IgD-negative memory B cell (primary cell): Measurements from ENCODE around the gene MARCHF3. TPM values are rescaled to one million over a fixed set of nuclear protein-coding genes. Genes with fewer than 3 reads are reported as not detected.
"Not testable (repeated sequence)": the region's sequence is repeated elsewhere in the genome, so short reads cannot be mapped to it uniquely, and the experiment has no call there.

Experiments
- H3K27ac Mint-ChIP-seq, 3 donors: one replicate each; pipeline ENCODE4 v1.8.0; 2020 to 2022; ENCODE audit warnings: mild to moderate bottlenecking in 3 of 3, mixed read lengths in 3 of 3, moderate library complexity in 1 of 3
- H3K27me3 Mint-ChIP-seq: one replicate; pipeline ENCODE4 v1.8.0; 2021; ENCODE audit warnings: mixed read lengths
- H3K36me3 Mint-ChIP-seq: one replicate; pipeline ENCODE4 v1.8.0; 2020; ENCODE audit warnings: mild to moderate bottlenecking, mixed read lengths
- H3K4me1 Mint-ChIP-seq, 3 donors: one replicate each; pipeline ENCODE4 v1.8.0; 2020 to 2022; ENCODE audit warnings: mixed read lengths in 3 of 3, mild to moderate bottlenecking in 1 of 3
- H3K4me3 Mint-ChIP-seq, 4 donors: one replicate each; pipeline ENCODE4 v1.8.0; 2020 to 2022; ENCODE audit warnings: mild to moderate bottlenecking in 4 of 4, mixed read lengths in 4 of 4, moderate library complexity in 3 of 4
- H3K9me3 Mint-ChIP-seq, 3 donors: one replicate each; pipeline ENCODE4 v1.8.0; 2020 to 2021; ENCODE audit warnings: mixed read lengths in 3 of 3, mild to moderate bottlenecking in 1 of 3
- polyA plus RNA-seq: library from polyadenylated mRNA; unstranded; fragments of 300-500 nt; fragmentation: Illumina TruSeq; gene quantifications from one replicate; pipeline ENCODE4 v1.2.3, GENCODE V29; 2021

The MARCHF3 gene
- polyA plus RNA-seq, 1 donor from 2014 or later = 31.7 TPM

DNA sequence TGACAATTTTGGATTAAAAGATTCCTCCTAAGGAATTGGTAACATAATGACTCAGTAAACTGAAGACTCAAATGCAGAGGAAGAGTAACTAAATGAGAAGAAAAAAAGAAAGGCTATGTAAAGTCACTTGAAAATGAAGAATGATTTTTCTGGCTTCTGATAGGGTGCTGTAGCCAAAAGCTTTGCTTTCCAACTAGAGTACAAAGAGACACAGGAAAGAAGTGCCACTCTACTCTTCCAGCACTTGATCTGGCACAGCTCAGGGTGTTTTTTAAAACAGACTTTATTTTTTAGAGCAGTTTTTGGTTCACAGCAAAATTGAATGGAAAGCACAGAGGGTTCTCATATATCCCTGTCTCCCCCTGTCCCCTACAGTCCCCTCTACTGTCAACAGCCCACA lies 130.9 kb downstream of the MARCHF3 start:
- H3K9me3 Mint-ChIP-seq = no peaks in the 10 kb centered on the region
- H3K4me3 Mint-ChIP-seq = no peak overlapping the region
- H3K27ac Mint-ChIP-seq = no peak overlapping the region
- no peaks in the 10 kb centered on the region for H3K27me3 Mint-ChIP-seq
- no peaks in the 10 kb centered on the region for H3K4me1 Mint-ChIP-seq
- H3K36me3 Mint-ChIP-seq = peaks cover 12% of the 10 kb centered on the region

DNA sequence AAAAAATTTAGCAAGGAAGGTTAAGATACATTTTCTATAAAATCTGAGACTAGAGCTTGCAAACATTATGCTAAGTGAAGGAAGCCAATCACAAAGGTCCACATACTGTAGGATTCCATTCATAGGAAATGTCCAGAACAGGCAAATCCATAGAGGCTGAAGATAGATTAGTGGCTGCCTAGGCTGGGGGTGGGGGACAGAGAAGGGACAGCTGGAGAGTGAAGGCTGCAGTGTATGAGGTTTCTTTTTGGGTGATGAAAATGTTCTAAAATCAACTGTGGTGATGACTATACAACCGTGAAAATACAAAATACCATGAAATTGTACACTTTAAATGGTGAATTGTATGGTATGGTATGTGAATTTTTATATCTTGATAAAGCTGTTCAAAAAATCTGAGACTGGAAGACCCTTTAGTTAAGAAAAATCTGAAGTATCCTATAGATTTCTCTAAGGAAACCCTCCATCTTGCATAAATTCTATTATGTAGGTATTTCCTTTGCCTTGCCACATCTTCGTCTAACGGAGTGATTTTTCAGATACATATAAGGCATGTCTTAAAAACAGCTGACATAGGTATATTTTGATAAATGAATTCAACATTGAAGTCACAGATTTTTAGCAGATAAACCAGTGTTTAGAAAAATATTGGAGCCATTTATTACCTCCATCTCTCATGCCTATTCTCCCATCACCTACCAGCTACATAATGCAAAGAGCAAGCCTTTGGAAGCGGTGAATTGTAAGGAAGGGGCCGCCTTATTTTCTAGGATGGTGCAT lies 132.3 kb downstream of the MARCHF3 start:
- Mint-ChIP-seq H3K9me3 (no peaks in the 10 kb centered on the region), H3K27ac (no peak overlapping the region), H3K4me3 (no peak overlapping the region), H3K27me3 (no peaks in the 10 kb centered on the region), H3K36me3 (peaks cover 12% of the 10 kb centered on the region), H3K4me1 (no peaks in the 10 kb centered on the region)

DNA sequence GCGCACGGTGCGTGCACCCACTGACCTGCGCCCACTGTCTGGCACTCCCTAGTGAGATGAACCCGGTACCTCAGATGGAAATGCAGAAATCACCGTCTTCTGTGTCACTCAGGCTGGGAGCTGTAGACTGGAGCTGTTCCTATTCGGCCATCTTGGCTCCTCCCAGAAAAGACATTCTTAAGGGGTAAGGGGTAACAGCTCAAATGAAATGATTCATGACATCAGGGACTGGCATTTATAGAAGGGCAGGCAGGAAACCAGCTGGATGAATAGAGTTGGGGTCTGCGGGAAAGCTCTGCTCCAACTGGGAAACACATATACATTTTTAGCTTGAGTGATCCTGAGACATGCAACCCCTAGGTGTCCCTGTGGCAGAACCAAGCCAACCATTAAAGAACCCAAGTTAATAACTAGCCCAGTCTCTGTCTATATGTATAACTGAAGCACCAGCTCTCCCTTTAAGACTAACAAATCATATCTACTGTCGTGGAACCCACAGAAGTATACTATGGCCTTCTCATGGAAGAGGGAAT lies 134.1 kb downstream of the MARCHF3 start:
- H3K27me3 Mint-ChIP-seq = no peaks in the 10 kb centered on the region
- H3K4me1 Mint-ChIP-seq = no peaks in the 10 kb centered on the region
- peak overlapping the region in 1 of 3 donors; percentile 62 for H3K27ac Mint-ChIP-seq
- peak overlapping the region in 1 of 4 donors; percentile 17 for H3K4me3 Mint-ChIP-seq
- no peaks in the 10 kb centered on the region for H3K9me3 Mint-ChIP-seq
- peaks cover 11% of the 10 kb centered on the region for H3K36me3 Mint-ChIP-seq

DNA sequence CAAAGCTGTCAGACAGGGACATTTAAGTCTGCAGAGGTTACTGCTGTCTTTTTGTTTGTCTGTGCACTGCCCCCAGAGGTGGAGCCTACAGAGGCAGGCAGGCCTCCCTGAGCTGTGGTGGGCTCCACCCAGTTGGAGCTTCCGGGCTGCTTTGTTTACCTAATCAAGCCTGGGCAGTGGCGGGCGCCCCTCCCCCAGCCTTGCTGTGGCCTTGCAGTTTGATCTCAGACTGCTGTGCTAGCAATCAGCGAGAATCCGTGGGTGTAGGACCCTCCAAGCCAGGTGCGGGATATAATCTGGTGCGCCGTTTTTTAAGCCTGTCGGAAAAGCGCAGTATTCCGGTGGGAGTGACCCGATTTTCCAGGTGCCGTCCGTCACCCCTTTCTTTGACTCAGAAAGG lies 134.6 kb downstream of the MARCHF3 start:
- H3K27ac Mint-ChIP-seq, H3K9me3 Mint-ChIP-seq, H3K4me1 Mint-ChIP-seq, H3K27me3 Mint-ChIP-seq: not testable (repeated sequence)
- Mint-ChIP-seq H3K36me3 (peaks cover 11% of the 10 kb centered on the region), H3K4me3 (peak overlapping the region in 2 of 4 donors; percentile 17 to 55)

DNA sequence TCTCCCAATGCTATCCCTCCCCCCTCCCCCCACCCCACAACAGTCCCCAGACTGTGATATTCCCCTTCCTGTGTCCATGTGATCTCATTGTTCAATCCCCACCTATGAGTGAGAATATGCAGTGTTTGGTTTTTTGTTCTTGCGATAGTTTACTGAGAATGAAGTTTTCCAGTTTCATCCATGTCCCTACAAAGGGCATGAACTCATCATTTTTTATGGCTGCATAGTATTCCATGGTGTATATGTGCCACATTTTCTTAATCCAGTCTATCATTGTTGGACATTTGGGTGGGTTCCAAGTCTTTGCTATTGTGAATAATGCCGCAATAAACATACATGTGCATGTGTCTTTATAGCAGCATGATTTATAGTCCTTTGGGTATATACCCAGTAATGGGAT lies 139.9 kb downstream of the MARCHF3 start:
- H3K36me3 Mint-ChIP-seq, H3K4me1 Mint-ChIP-seq, H3K4me3 Mint-ChIP-seq, H3K27ac Mint-ChIP-seq, H3K27me3 Mint-ChIP-seq, H3K9me3 Mint-ChIP-seq: not testable (repeated sequence)

DNA sequence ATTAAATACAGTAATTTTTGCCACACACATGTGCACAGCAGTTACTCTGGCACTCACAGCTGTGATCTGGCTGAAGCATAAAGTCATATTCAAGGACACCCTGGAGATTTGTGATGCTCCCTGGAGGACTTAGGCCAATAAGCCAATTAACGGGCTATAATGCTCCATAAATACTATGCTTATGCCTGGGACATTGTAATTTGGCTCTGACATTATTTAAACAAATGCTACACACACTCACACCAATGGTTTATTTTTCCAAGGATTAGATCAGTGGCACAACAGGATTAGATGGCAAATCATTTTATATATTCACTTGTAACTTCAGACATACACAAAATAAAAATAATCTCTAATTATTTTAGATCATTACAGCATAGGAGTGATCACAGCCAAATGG lies 142.2 kb downstream of the MARCHF3 start:
- Mint-ChIP-seq H3K36me3 (peaks cover 3% of the 10 kb centered on the region), H3K27me3 (no peaks in the 10 kb centered on the region), H3K9me3 (no peaks in the 10 kb centered on the region), H3K4me1 (peaks cover 0 to 1% (median 1%) of the 10 kb centered on the region in 3 donors), H3K27ac (no peak overlapping the region), H3K4me3 (no peak overlapping the region)

DNA sequence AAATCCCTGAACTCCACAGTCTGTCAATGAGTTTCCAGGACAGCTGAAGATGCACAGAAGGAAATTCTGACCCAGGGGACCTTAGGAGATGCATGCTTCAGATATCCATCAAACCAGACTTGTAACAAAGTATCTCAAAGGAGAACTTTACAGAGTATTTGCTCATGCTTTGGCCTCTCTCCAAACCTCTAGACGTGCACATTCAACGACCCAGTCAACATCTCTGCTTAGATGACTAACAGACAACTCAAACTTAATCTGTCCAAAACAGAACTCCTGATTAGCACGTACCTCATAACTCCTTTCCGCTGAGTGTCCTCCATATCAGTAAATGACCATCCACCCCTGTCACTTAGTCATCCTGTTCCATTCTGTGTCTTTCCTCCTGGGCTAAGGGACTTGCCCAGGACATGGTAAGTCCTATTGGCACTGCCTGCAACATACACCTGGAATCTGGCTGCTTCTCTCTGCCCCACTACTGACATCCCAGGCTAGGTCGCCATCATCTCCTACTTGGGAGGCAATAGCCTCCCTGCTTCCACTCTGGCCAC lies 146.0 kb downstream of the MARCHF3 start:
- Mint-ChIP-seq H3K27me3 (no peaks in the 10 kb centered on the region), H3K4me3 (no peak overlapping the region), H3K9me3 (no peaks in the 10 kb centered on the region), H3K27ac (peak overlapping the region in 1 of 3 donors; percentile 34), H3K4me1 (peaks cover 0 to 1% (median 1%) of the 10 kb centered on the region in 3 donors), H3K36me3 (peaks cover 5% of the 10 kb centered on the region)

DNA sequence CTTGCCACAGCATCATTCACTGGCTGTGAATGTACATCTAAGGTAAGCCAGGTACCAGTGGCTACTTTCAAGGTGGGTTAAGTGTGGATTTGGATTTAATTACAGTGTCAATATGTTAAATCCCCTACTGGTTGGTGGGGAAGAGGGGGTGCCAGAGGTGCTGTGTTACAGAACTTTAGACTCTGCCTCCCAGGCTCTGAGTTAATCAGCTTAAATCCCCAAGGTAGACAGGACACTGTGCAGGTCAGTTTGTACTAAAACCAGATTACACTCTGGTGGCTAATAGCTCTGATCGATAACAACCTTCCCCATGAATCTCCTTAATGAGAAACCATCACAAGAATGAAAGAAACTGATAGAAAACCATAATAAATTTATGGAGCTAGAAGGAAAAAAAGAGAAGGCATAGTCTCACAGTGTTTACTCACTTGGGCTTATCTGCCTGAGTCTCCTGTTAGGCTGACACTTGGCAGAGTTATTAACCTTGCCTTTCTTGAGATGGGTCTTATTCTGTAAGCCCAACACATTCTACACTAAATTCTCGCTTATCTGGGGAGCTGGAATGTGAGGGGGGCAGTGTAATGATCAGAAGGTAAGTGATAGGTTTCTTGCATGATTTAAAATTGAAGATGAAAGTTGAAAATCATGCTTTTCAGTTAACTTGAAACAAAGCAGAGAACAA lies 146.7 kb downstream of the MARCHF3 start:
- peak overlapping the region in 2 of 3 donors; percentile 7 to 34 for H3K27ac Mint-ChIP-seq
- H3K4me3 Mint-ChIP-seq = no peak overlapping the region
- H3K9me3 Mint-ChIP-seq = no peaks in the 10 kb centered on the region
- H3K27me3 Mint-ChIP-seq = no peaks in the 10 kb centered on the region
- H3K4me1 Mint-ChIP-seq = peaks cover 0 to 1% (median 1%) of the 10 kb centered on the region in 3 donors
- peaks cover 5% of the 10 kb centered on the region for H3K36me3 Mint-ChIP-seq

DNA sequence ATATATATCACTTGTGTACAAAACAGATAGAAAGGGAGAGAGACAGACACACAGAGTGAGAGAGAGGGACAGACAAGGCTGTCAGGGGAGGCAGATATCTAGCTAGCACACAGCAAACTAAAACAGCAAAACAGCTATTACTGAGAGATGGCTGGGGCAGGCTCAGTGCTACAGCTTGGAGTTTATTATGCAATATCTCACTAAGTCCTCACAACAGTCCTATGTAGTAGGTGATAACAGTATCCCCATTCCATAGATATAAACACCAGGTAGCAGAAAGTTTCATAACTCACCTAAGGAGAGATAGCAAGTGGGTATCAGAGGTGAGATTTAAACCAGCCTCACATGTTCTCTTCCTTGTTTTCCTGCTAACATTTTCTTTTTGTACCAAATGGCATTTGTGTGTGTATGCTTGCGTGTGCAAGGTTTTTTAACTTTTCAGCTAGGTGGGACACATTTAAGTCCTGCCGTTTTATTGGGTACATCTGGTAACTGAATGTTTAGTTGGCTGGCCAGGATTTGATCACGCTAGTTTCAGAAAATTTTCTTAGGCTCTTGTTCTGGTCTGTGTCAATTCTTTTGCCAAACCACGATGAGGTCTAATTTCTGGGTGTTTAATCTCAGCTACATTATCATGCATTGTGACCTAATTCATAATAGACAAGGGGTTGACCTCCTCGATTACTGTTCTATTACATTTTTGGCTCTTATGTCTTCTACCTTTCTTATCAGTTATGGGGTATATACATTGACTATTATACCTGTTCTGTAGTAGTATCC lies 148.3 kb downstream of the MARCHF3 start:
- Mint-ChIP-seq H3K36me3 (peaks cover 10% of the 10 kb centered on the region), H3K4me1 (peaks cover 0 to 1% (median 1%) of the 10 kb centered on the region in 3 donors), H3K27ac (peak overlapping the region in 1 of 3 donors; percentile 7), H3K9me3 (no peaks in the 10 kb centered on the region), H3K4me3 (no peak overlapping the region), H3K27me3 (no peaks in the 10 kb centered on the region)

DNA sequence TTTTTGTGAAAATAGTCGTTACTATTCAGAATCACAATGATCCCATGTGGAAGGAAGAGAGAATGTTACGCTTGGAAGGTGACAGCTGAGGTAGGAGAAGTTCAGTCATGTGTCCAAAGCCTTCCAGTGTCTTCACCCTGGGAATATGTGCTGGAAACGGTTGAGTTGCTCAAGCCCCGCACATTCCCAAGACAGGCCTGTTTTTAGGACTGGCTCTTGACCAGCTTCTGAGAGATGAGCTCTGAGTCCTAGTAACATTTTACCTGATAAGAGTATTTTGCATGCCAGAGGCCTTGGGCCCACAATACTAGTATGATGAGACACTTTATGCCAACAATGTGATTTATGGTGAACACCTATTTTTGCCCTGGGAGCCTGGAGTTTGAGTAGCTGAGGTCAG lies 151.7 kb downstream of the MARCHF3 start:
- H3K4me3 Mint-ChIP-seq = no peak overlapping the region
- H3K27me3 Mint-ChIP-seq = no peaks in the 10 kb centered on the region
- H3K9me3 Mint-ChIP-seq = no peaks in the 10 kb centered on the region
- H3K4me1 Mint-ChIP-seq = no peaks in the 10 kb centered on the region
- peaks cover 11% of the 10 kb centered on the region for H3K36me3 Mint-ChIP-seq
- H3K27ac Mint-ChIP-seq = no peak overlapping the region

DNA sequence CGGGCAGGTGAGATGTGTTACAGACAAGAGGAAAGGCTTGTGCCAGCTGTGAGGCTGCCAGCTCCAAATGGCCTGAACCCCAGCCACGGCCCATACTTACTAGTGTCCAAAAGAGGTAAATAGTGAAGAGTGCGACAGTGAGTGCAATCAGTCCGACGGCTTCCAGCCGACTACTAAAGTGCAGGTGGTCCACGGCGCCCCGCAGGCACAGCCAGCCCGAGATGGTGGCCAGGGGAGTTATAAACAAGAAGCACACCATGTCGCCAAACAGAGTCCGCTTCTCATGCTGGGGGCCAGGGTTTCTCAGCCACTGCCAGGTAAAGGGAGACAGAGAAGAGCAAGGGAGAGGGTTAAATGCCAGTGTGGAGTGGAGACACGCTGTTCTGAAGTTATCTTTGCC lies 152.3 kb downstream of the MARCHF3 start:
- no peaks in the 10 kb centered on the region for H3K4me1 Mint-ChIP-seq
- no peaks in the 10 kb centered on the region for H3K27me3 Mint-ChIP-seq
- no peaks in the 10 kb centered on the region for H3K9me3 Mint-ChIP-seq
- H3K27ac Mint-ChIP-seq = no peak overlapping the region
- H3K4me3 Mint-ChIP-seq = no peak overlapping the region
- H3K36me3 Mint-ChIP-seq = peaks cover 11% of the 10 kb centered on the region

DNA sequence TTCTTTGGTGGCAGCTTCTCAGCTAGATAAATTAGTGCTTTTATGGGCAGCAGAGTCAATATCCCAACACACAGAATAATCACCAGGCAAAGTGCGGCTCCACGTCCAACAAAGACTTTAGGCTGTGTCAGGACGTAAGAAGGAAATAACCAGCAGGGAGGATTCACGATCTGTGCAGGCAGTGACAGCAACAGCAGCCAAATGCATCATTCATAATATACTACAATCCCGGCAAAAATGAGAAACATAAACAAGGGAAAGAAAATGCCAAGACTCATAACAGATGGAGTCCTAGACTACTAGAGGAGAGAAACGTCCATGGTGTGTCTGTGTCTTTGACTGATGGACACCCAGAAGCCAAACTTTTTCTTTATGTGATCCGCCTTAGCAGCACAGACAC lies 152.8 kb downstream of the MARCHF3 start:
- Mint-ChIP-seq H3K27ac (no peak overlapping the region), H3K36me3 (peaks cover 11% of the 10 kb centered on the region), H3K9me3 (no peaks in the 10 kb centered on the region), H3K27me3 (no peaks in the 10 kb centered on the region), H3K4me1 (no peaks in the 10 kb centered on the region), H3K4me3 (no peak overlapping the region)

DNA sequence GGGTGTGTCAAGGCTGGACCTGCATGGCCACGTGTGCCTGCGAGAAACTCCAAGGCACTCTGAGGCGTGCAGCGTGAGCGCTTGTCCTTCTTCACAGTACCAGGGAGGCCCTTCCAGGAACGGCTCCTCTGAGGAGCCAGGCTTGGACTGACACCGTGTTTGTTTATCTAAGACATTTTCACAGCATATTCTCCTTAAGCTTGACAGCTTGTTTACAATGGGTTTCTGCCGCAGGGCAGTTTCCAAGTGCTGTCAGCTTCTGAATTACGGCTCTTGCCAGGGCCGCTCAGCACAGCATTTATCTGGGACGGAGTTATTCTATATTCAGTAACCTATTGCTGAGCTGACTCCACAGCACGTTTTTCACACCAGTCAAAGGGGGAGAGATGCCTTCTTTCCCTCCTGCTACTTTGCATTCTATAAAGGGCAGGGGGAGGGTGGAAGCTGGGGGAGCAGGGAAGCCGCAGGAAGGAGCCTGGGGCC lies 155.0 kb downstream of the MARCHF3 start:
- H3K4me1 Mint-ChIP-seq = peaks cover 0 to 3% (median 0%) of the 10 kb centered on the region in 3 donors
- no peaks in the 10 kb centered on the region for H3K9me3 Mint-ChIP-seq
- peaks cover 17% of the 10 kb centered on the region for H3K36me3 Mint-ChIP-seq
- H3K27me3 Mint-ChIP-seq = no peaks in the 10 kb centered on the region
- no peak overlapping the region for H3K4me3 Mint-ChIP-seq
- no peak overlapping the region for H3K27ac Mint-ChIP-seq

DNA sequence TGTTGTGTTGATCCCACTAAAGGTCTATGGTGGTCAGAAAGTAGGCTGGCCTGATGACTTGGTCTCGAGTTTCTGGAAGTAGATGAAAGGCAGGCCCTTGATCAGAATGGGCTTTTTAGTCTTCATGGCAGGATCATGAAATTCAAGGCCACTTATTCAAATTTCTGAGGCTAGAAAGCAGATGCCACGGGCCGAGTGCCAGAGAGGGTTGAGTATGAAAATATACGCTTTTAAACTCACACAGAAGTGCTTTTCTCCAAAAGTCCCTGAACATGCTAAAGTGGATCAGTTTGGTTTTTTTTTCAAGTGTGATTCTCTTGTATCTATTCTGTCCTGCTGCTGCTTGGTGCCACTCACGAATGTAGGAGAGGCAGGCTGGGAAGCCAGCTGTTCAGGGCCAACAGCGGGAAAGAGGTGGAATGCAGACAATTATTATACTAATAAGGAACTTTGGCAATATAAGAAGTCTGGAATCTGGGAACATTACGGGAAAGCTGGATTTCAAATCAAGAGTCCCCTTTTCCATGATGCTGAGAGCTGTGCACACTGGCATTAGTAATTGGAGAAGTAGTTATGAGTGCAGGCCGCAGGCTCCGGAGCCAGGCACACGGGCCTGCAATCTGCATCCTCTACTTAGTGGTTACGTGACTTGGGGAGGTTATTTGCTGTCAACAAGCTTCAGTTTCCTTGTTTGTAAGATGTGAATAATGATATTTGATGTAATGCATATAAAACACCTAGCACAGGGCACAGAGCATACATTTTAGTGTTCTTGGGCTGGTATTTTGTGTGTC lies 157.6 kb downstream of the MARCHF3 start:
- Mint-ChIP-seq H3K4me1 (peaks cover 10 to 11% (median 11%) of the 10 kb centered on the region in 3 donors), H3K27me3 (no peaks in the 10 kb centered on the region), H3K36me3 (peaks cover 13% of the 10 kb centered on the region), H3K27ac (peak overlapping the region in 1 of 3 donors; percentile 18), H3K9me3 (no peaks in the 10 kb centered on the region), H3K4me3 (no peak overlapping the region)
